BE2C (cell line): ENCODE data around the gene SOWAHA.

Experiments
- DNase-seq: peaks from one replicate; pipeline ENCODE4 v3.0.0-alpha.2; 2020
- H3K27me3 ChIP-seq: fragments of 250-450 bp; sonication (Bioruptor Pico); 2 replicates; pipeline ENCODE4 v1.5.1; 2020; ENCODE audit warnings: mild to moderate bottlenecking
- H3K36me3 ChIP-seq: fragments of 250-450 bp; sonication (Bioruptor Pico); 2 replicates; pipeline ENCODE4 v1.5.1; 2020; ENCODE audit warnings: mild to moderate bottlenecking
- H3K4me1 ChIP-seq: fragments of 250-450 bp; sonication (Bioruptor Pico); 2 replicates; pipeline ENCODE4 v1.5.1; 2020
- H3K4me3 ChIP-seq: 2 replicates; pipeline ENCODE4 v1.5.1; 2011; ENCODE audit warnings: low read depth, low read length
- H3K9me3 ChIP-seq: fragments of 250-450 bp; sonication (Bioruptor Pico); 2 replicates; pipeline ENCODE4 v1.5.1; 2020
- TF ChIP-seq, protein P1 (sequence below): IDR thresholded peaks from 2 replicates; pipeline ENCODE4 v1.5.1; 2012; ENCODE audit warnings: mild to moderate bottlenecking, low read depth, low read length

The SOWAHA gene

DNA sequence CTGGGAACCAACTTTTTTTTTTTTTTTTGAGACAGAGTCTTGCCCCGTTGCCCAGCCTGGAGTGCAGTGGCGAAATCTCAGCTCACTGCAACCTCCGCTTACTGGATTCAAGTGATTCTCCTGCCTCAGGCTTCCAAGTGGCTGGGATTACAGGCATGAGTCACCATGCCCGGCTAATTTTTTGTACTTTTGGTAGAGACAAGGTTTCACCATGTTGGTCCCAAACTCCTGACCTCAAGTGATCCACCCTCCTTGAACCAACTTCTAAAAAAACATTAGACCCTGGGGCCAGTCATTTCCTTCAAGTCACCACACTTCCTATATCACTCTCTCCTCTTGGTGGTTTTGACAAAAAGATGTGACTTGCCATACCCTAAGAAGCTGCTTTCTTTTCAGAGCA is 28.2 kb downstream of the SOWAHA start:
- TF ChIP-seq, protein P1, sequence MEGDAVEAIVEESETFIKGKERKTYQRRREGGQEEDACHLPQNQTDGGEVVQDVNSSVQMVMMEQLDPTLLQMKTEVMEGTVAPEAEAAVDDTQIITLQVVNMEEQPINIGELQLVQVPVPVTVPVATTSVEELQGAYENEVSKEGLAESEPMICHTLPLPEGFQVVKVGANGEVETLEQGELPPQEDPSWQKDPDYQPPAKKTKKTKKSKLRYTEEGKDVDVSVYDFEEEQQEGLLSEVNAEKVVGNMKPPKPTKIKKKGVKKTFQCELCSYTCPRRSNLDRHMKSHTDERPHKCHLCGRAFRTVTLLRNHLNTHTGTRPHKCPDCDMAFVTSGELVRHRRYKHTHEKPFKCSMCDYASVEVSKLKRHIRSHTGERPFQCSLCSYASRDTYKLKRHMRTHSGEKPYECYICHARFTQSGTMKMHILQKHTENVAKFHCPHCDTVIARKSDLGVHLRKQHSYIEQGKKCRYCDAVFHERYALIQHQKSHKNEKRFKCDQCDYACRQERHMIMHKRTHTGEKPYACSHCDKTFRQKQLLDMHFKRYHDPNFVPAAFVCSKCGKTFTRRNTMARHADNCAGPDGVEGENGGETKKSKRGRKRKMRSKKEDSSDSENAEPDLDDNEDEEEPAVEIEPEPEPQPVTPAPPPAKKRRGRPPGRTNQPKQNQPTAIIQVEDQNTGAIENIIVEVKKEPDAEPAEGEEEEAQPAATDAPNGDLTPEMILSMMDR = no peak
- no peak overlapping the region for H3K4me3 ChIP-seq
- H3K9me3 ChIP-seq = no peaks in the 10 kb centered on the region
- H3K36me3 ChIP-seq = no peaks in the 10 kb centered on the region
- H3K27me3 ChIP-seq = no peaks in the 10 kb centered on the region
- H3K4me1 ChIP-seq = no peaks in the 10 kb centered on the region
- DNase-seq = no peak

DNA sequence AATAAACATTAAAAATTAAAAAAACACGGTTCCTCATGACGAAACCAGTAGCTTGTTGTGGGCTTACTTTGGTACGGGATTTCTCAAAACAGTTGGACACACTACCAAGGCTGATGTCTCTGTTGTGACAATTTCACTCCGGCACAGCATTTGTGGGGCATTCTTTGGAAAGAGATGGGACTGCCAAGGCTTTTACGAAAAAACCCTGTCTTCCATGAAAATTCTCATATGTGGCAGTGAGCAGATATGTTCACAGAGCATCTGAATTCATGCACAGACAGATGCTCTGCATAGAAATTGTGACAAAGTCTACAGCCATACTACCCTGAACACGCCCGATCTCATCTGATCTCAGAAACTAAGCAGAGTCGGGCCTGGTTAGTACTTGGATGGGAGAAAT is 35.2 kb downstream of the SOWAHA start:
- no peak overlapping the region for H3K4me3 ChIP-seq
- DNase-seq = no peak
- TF ChIP-seq, protein P1 = no peak
- H3K27me3 ChIP-seq = no peaks in the 10 kb centered on the region
- H3K36me3 ChIP-seq = no peaks in the 10 kb centered on the region
- no peaks in the 10 kb centered on the region for H3K4me1 ChIP-seq
- H3K9me3 ChIP-seq = no peaks in the 10 kb centered on the region

DNA sequence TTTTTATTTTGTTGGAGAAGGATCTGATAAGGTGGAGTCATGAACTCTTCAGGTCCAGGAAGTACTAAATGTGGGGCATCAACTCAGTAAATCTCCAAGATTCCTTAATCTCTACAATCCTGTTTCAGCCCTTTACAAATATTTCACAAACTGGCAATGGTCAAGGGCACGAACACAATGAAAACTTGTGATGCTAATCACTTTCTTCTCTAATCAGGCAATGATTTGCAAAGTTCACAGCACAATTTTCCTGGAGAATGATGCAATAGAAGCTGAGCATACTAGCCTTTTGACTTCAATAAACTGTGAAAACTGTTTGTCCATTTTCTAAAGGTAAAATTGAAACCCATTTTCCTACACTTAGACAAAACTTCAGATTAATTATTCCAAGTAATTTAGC is 36.2 kb downstream of the SOWAHA start:
- Histone ChIP-seq H3K9me3 (no peaks in the 10 kb centered on the region), H3K36me3 (no peaks in the 10 kb centered on the region), H3K4me3 (no peak overlapping the region), H3K27me3 (no peaks in the 10 kb centered on the region), H3K4me1 (no peaks in the 10 kb centered on the region)
- DNase-seq = no peak
- TF ChIP-seq, protein P1 = no peak

DNA sequence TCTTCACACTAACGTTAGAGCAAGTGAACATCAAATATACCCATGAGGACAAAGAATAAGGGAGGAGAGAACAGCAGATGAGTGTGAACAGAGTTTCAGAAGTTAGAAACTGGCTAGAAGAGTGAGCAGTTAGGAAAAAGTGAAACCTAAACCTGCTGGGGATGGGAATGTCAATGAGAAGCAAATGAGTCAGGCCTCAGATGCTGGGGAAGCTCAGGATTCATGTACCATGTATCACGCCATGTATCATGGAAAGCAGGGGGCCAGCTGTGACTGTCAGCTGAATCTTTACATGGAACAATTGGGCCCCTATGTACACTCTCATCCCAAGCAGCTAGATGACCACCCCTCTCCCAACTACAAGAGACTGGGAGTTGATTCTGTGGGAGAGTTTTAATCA is 37.0 kb downstream of the SOWAHA start:
- TF ChIP-seq, protein P1 = no peak
- DNase-seq = no peak

DNA sequence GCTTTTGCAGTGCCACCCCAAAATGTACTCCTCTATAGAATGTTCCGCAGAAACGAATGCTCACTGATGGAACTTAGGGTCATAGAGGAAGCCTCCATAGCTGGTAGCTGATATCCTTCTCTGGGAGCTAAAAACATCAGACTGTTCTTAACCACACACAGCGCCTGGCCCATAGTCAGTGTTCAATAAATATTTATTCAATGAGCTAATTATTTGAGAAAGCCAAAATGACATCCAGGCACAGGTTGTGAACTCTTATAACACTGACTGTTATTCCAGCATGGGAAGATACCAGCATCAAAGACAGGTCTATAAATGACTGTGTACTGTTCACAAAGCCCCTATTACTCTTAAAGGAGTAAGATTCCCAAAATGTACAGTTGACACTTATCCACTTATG is 40.2 kb downstream of the SOWAHA start:
- TF ChIP-seq, protein P1 = no peak
- Histone ChIP-seq H3K27me3 (no peaks in the 10 kb centered on the region), H3K4me3 (no peak overlapping the region), H3K36me3 (no peaks in the 10 kb centered on the region), H3K4me1 (no peaks in the 10 kb centered on the region), H3K9me3 (no peaks in the 10 kb centered on the region)
- DNase-seq = no peak

More for the DNA sequence above, 37.0 kb downstream of the SOWAHA start:
- H3K4me1 ChIP-seq = no peaks in the 10 kb centered on the region
- no peaks in the 10 kb centered on the region for H3K9me3 ChIP-seq
- no peaks in the 10 kb centered on the region for H3K27me3 ChIP-seq
- no peak overlapping the region for H3K4me3 ChIP-seq
- H3K36me3 ChIP-seq = no peaks in the 10 kb centered on the region

DNA sequence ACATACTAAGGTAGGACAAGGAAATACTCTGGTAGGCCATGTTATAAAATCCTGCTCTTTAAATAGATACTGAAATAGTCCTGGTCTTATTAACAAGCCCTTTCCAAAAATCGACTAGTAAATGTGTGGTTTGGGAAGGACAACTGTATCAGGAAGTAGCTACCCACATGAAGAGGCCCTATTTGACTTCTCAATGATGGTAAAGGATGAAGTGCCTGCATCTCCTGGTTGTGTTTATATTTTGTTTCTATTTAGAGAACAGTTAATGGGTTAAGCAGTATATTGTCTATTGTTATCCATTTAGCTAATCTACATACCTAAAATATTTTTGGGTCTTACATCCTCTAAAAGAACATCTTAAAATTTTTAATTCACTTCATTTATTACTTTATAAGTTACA is 40.7 kb downstream of the SOWAHA start:
- Histone ChIP-seq H3K4me1 (no peaks in the 10 kb centered on the region), H3K4me3 (no peak overlapping the region), H3K9me3 (no peaks in the 10 kb centered on the region), H3K27me3 (no peaks in the 10 kb centered on the region), H3K36me3 (no peaks in the 10 kb centered on the region)
- DNase-seq = no peak
- TF ChIP-seq, protein P1 = no peak
